ENCODE data around the gene TCEA2. TPM values are rescaled to one million over a fixed set of nuclear protein-coding genes. Genes with fewer than 3 reads are reported as not detected.

The TCEA2 gene
- polyA plus RNA-seq, 3 donors, result 15.7 to 24.3 (median 16.0) TPM

- no peak overlapping the region for H3K27ac Mint-ChIP-seq
Observed at GRCh38 chr20:64098471-64099013, 35.5 kb downstream of the TCEA2 start.

GRCh38 chr20:64099086-64099786 is 36.2 kb downstream of the TCEA2 start:
- Mint-ChIP-seq H3K4me3 (no peak overlapping the region), H3K27ac (no peak overlapping the region), H3K27me3 (ENCODE audit: low read depth in 3 of 3) (peaks cover 30 to 37% (median 33%) of the 10 kb centered on the region in 3 donors), H3K4me1 (peaks cover 6% of the 10 kb centered on the region), H3K36me3 (peaks cover 45 to 53% of the 10 kb centered on the region in 2 donors), H3K9me3 (peaks cover 2 to 12% (median 5%) of the 10 kb centered on the region in 7 donors)
- no peak for TF ChIP-seq CTCF (IDR thresholded peaks at IDR 0.05)
- H3K36me3 ChIP-seq (replicated peaks in 1 of 2; ENCODE audit: control insufficient read depth in 1 of 2, insufficient read depth in 2 of 2, low read length in 2 of 2), result peaks cover 41 to 51% of the 10 kb centered on the region in 2 donors
- no peaks in the 10 kb centered on the region for H3K9me3 ChIP-seq (replicated peaks in 1 of 2; ENCODE audit: control insufficient read depth in 1 of 2, insufficient read depth in 1 of 2, low read length in 2 of 2)
- H3K79me2 ChIP-seq (ENCODE audit: insufficient read depth, low read length), result no peaks in the 10 kb centered on the region
- WGBS (ENCODE audit: insufficient coverage), result 93% methylated on average over 16 of the region's 21 CpGs
- no peak overlapping the region for H3K4me3 ChIP-seq (replicated peaks in 1 of 3; ENCODE audit: low read depth in 2 of 3, low read length in 3 of 3)
- no peak overlapping the region for H3K4me2 ChIP-seq (replicated peaks; ENCODE audit: extremely low read depth, low read length, poor library complexity, severe bottlenecking)
- no peak for DNase-seq
- intact Hi-C loops (cut with micrococcal nuclease), result no loop called here
- H4K20me1 ChIP-seq (ENCODE audit: insufficient read depth, low read length), result peaks cover 20% of the 10 kb centered on the region
- H2AFZ ChIP-seq (ENCODE audit: insufficient read depth, low read depth, low read length, poor library complexity, severe bottlenecking), result no peak overlapping the region
- H3K4me1 ChIP-seq (ENCODE audit: control insufficient read depth in 1 of 2, insufficient read depth in 2 of 2, low read length in 2 of 2), result peaks cover 4 to 7% of the 10 kb centered on the region in 2 donors
- H3K27ac ChIP-seq (ENCODE audit: low read depth in 1 of 2, low read length in 2 of 2), result no peak overlapping the region
- no peak overlapping the region for H3K9ac ChIP-seq (ENCODE audit: insufficient read depth, low read length, poor library complexity, severe bottlenecking)
- H3K27me3 ChIP-seq (ENCODE audit: control insufficient read depth in 2 of 2, insufficient read depth in 2 of 2, low read length in 2 of 2), result peaks cover 6 to 33% of the 10 kb centered on the region in 2 donors

More at GRCh38 chr20:64098471-64099013, 35.5 kb downstream of the TCEA2 start:
- intact Hi-C loops (cut with micrococcal nuclease), result no loop called here
- Histone ChIP-seq H2AFZ (ENCODE audit: insufficient read depth, low read depth, low read length, poor library complexity, severe bottlenecking) (no peak overlapping the region), H3K4me1 (ENCODE audit: control insufficient read depth in 1 of 2, insufficient read depth in 2 of 2, low read length in 2 of 2) (peaks cover 4 to 7% of the 10 kb centered on the region in 2 donors), H3K9me3 (replicated peaks in 1 of 2; ENCODE audit: control insufficient read depth in 1 of 2, insufficient read depth in 1 of 2, low read length in 2 of 2) (no peaks in the 10 kb centered on the region), H3K27me3 (ENCODE audit: control insufficient read depth in 2 of 2, insufficient read depth in 2 of 2, low read length in 2 of 2) (peaks cover 6 to 31% of the 10 kb centered on the region in 2 donors), H3K4me2 (replicated peaks; ENCODE audit: extremely low read depth, low read length, poor library complexity, severe bottlenecking) (no peak overlapping the region), H3K27ac (ENCODE audit: low read depth in 1 of 2, low read length in 2 of 2) (no peak overlapping the region), H3K4me3 (replicated peaks in 1 of 3; ENCODE audit: low read depth in 2 of 3, low read length in 3 of 3) (no peak overlapping the region), H3K36me3 (replicated peaks in 1 of 2; ENCODE audit: control insufficient read depth in 1 of 2, insufficient read depth in 2 of 2, low read length in 2 of 2) (peaks cover 41 to 51% of the 10 kb centered on the region in 2 donors), H4K20me1 (ENCODE audit: insufficient read depth, low read length) (peaks cover 20% of the 10 kb centered on the region), H3K79me2 (ENCODE audit: insufficient read depth, low read length) (no peaks in the 10 kb centered on the region), H3K9ac (ENCODE audit: insufficient read depth, low read length, poor library complexity, severe bottlenecking) (no peak overlapping the region)
- Mint-ChIP-seq H3K4me1 (peaks cover 6% of the 10 kb centered on the region), H3K4me3 (no peak overlapping the region), H3K36me3 (peaks cover 45 to 53% of the 10 kb centered on the region in 2 donors), H3K27me3 (ENCODE audit: low read depth in 3 of 3) (peaks cover 25 to 30% (median 27%) of the 10 kb centered on the region in 3 donors), H3K9me3 (peaks cover 2 to 12% (median 5%) of the 10 kb centered on the region in 7 donors)
- 97% methylated on average over 28 of the region's 28 CpGs for WGBS (ENCODE audit: insufficient coverage)
- TF ChIP-seq CTCF (IDR thresholded peaks at IDR 0.05), result no peak
- no peak for DNase-seq

Measured in CD14-positive monocyte (primary cell).